Hepatocyte (in vitro differentiated cells): Measurements from ENCODE around the gene OPN1MW2.
"Not testable (repeated sequence)": the region's sequence is repeated elsewhere in the genome, so short reads cannot be mapped to it uniquely, and the experiment has no call there.

ENCODE experiments used
- CTCF ChIP-seq: fragments of 200-600 bp; sonication (generic); IDR thresholded peaks from 2 replicates; pipeline ENCODE4 v1.5.1; 2016; ENCODE audit warnings: antibody characterized with exemption, mild to moderate bottlenecking; ENCODE audit not compliant: poor library complexity
- EZH2 ChIP-seq: fragments of 200-600 bp; sonication (generic); IDR thresholded peaks from 2 replicates; pipeline ENCODE4 v1.6.1; 2016; ENCODE audit warnings: antibody characterized with exemption, mild to moderate bottlenecking, borderline replicate concordance
- EZH2phosphoT487 ChIP-seq: fragments of 200-600 bp; sonication (generic); IDR thresholded peaks from one replicate; pipeline ENCODE4 v1.6.1; 2018; ENCODE audit warnings: antibody characterized with exemption, mild to moderate bottlenecking, low read depth, moderate library complexity; ENCODE audit not compliant: unreplicated experiment, severe bottlenecking

- TF ChIP-seq CTCF, EZH2phosphoT487, EZH2: not testable (repeated sequence)
These were observed 23.1 kb upstream of the OPN1MW2 start for GRCh38 chrX:154196466-154196865.
